Keratinocyte (primary cell): ENCODE data around the gene UBXN7. TPM values are rescaled to one million over a fixed set of nuclear protein-coding genes. Genes with fewer than 3 reads are reported as not detected.
"Not testable (repeated sequence)": the region's sequence is repeated elsewhere in the genome, so short reads cannot be mapped to it uniquely, and the experiment has no call there.

Experiments
- DNase-seq: peaks from one replicate; pipeline ENCODE4 v3.0.0-alpha.2; 2011; ENCODE audit warnings: low read depth, missing footprints, low spot score
- FAIRE-seq: peaks from 2 replicates; lab custom pipeline; 2011; peaks lifted over from hg19 to GRCh38; lab: Jason Lieb, UNC
- H2AFZ ChIP-seq: 2 replicates; pipeline ENCODE4 v1.6.0; 2012; ENCODE audit warnings: low read length, control low read depth, inconsistent platforms; ENCODE audit not compliant: control insufficient read depth
- H3K27ac ChIP-seq: 2 replicates; pipeline ENCODE4 v1.5.1; 2011; ENCODE audit warnings: low read length; ENCODE audit not compliant: control insufficient read depth, insufficient read depth
- H3K27me3 ChIP-seq: 3 replicates; pipeline ENCODE4 v1.6.0; 2011; ENCODE audit warnings: low read length; ENCODE audit not compliant: control insufficient read depth, insufficient read depth; ENCODE audit errors: extremely low read depth
- H3K36me3 ChIP-seq, 2 experiments: 2 replicates in 1 of 2; 3 replicates in 1 of 2; pipeline ENCODE4 v1.5.1; 2011; ENCODE audit warnings: low read length in 2 of 2, mild to moderate bottlenecking in 1 of 2; ENCODE audit not compliant: control insufficient read depth in 2 of 2, insufficient read depth in 2 of 2; ENCODE audit errors: extremely low read depth in 1 of 2
- H3K4me1 ChIP-seq: 3 replicates; pipeline ENCODE4 v1.5.1; 2011; ENCODE audit warnings: low read length; ENCODE audit not compliant: control insufficient read depth, insufficient read depth; ENCODE audit errors: extremely low read depth
- H3K4me2 ChIP-seq: 3 replicates; pipeline ENCODE4 v1.6.0; 2011; ENCODE audit warnings: low read depth, low read length; ENCODE audit not compliant: control insufficient read depth, insufficient read depth; ENCODE audit errors: extremely low read depth
- H3K4me3 ChIP-seq, 3 experiments: fragments of 200-600 bp in 1 of 3; sonication (generic) in 1 of 3; 2 replicates in 2 of 3; 3 replicates in 1 of 3; pipeline ENCODE4 v1.5.1; 2011 to 2016; ENCODE audit warnings: low read length in 3 of 3, mild to moderate bottlenecking in 3 of 3, control low read depth in 2 of 3, inconsistent platforms in 1 of 3, low read depth in 1 of 3, mixed read lengths in 1 of 3, mixed run types in 1 of 3, moderate library complexity in 1 of 3; ENCODE audit not compliant: control insufficient read depth in 2 of 3, insufficient read depth in 2 of 3; ENCODE audit errors: extremely low read depth in 1 of 3
- H3K79me2 ChIP-seq: 2 replicates; pipeline ENCODE4 v1.6.0; 2012; ENCODE audit warnings: low read length; ENCODE audit not compliant: control insufficient read depth, insufficient read depth
- H3K9ac ChIP-seq: 3 replicates; pipeline ENCODE4 v1.6.0; 2011; ENCODE audit warnings: low read length; ENCODE audit not compliant: control insufficient read depth, insufficient read depth; ENCODE audit errors: extremely low read depth
- H3K9me1 ChIP-seq: 3 replicates; pipeline ENCODE4 v1.6.0; 2011; ENCODE audit warnings: low read length; ENCODE audit not compliant: control insufficient read depth, insufficient read depth; ENCODE audit errors: extremely low read depth
- H3K9me3 ChIP-seq: 2 replicates; pipeline ENCODE4 v1.5.1; 2012; ENCODE audit warnings: low read depth, low read length; ENCODE audit not compliant: control insufficient read depth
- H4K20me1 ChIP-seq: 3 replicates; pipeline ENCODE4 v1.6.0; 2011; ENCODE audit warnings: low read length; ENCODE audit not compliant: control insufficient read depth, insufficient read depth; ENCODE audit errors: extremely low read depth
- EZH2 ChIP-seq: IDR thresholded peaks from one replicate; pipeline ENCODE4 v1.6.1; 2012; ENCODE audit warnings: inconsistent platforms, mild to moderate bottlenecking, low read length, moderate library complexity
- dilution Hi-C: fragments of 300-500 bp; cut with MboI; formaldehyde crosslinking; loops from one replicate; pipeline ENCODE4 v1.7.0; 2020; ENCODE audit warnings: low sequenced_read_pairs; ENCODE audit not compliant: extremely low pct_ligation_motif_present
- polyA plus RNA-seq, 5 experiments: library from polyadenylated mRNA; depleted of rRNA in 3 of 5; stranded (reverse) in 3 of 5; stranded (forward) in 1 of 5; unstranded in 1 of 5; fragments of >200 nt; gene quantifications; 1 replicate in 1 of 5; 2 replicates in 3 of 5; 3 replicates in 1 of 5; pipeline versions ENCODE4 v1.2.1 to v1.2.3, GENCODE V29; 2011 to 2012; ENCODE audit warnings: missing spikeins in 2 of 5, low read depth in 1 of 5, low replicate concordance in 1 of 5
- TF ChIP-seq, protein P1 (sequence below), 3 experiments: IDR thresholded peaks in 1 of 3; conservative IDR thresholded peaks in 1 of 3; optimal IDR thresholded peaks in 1 of 3; 2 replicates in 2 of 3; 3 replicates in 1 of 3; pipeline versions ENCODE3 to v1.5.1; 2011; ENCODE audit warnings: low read length in 3 of 3, mild to moderate bottlenecking in 3 of 3, moderate library complexity in 2 of 3, control low read depth in 1 of 3, inconsistent platforms in 1 of 3; ENCODE audit not compliant: insufficient read depth in 2 of 3; ENCODE audit errors: extremely low read depth in 1 of 3

UBXN7 gene
- polyA plus RNA-seq, 1 donor (not counting 4 experiments of a cell fraction or from before 2014, with no cell fraction given), result 19.7 TPM

DNA sequence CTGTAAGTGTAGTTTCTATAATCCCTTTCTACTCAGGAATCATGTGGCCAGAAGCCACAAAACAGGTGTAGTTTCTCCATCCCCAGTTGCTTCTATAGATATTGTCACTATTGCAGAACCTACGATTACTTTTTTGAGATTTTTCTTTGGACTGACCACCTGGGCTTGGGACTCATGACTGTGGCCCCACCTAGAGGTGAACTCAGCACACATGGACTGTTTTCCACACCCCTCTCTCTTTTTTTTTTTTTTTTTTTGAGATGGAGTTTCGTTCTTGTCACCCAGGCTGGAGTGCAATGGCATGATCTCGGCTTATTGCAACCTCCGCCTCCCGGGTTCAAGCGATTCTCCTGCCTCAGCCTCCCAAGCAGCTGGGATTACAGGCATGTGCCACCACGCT, 13.2 kb upstream of the UBXN7 start:
- H3K27ac ChIP-seq, H4K20me1 ChIP-seq, H3K4me1 ChIP-seq, dilution Hi-C loops, H3K9me1 ChIP-seq, H3K36me3 ChIP-seq, H3K9me3 ChIP-seq, H3K9ac ChIP-seq, H3K4me3 ChIP-seq, DNase-seq, H3K27me3 ChIP-seq, H2AFZ ChIP-seq, H3K4me2 ChIP-seq, FAIRE-seq, H3K79me2 ChIP-seq: not testable (repeated sequence)
- TF ChIP-seq, protein P1, sequence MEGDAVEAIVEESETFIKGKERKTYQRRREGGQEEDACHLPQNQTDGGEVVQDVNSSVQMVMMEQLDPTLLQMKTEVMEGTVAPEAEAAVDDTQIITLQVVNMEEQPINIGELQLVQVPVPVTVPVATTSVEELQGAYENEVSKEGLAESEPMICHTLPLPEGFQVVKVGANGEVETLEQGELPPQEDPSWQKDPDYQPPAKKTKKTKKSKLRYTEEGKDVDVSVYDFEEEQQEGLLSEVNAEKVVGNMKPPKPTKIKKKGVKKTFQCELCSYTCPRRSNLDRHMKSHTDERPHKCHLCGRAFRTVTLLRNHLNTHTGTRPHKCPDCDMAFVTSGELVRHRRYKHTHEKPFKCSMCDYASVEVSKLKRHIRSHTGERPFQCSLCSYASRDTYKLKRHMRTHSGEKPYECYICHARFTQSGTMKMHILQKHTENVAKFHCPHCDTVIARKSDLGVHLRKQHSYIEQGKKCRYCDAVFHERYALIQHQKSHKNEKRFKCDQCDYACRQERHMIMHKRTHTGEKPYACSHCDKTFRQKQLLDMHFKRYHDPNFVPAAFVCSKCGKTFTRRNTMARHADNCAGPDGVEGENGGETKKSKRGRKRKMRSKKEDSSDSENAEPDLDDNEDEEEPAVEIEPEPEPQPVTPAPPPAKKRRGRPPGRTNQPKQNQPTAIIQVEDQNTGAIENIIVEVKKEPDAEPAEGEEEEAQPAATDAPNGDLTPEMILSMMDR (optimal IDR thresholded peaks at IDR 0.05 in 1 of 3, IDR thresholded peaks at IDR 0.05 in 1 of 3, conservative IDR thresholded peaks at IDR 0.05 in 1 of 3; ENCODE audit: extremely low read depth in 1 of 3, insufficient read depth in 2 of 3, low read length in 3 of 3), result peak in 2 of 3 experiments; percentile 9 to 13

DNA sequence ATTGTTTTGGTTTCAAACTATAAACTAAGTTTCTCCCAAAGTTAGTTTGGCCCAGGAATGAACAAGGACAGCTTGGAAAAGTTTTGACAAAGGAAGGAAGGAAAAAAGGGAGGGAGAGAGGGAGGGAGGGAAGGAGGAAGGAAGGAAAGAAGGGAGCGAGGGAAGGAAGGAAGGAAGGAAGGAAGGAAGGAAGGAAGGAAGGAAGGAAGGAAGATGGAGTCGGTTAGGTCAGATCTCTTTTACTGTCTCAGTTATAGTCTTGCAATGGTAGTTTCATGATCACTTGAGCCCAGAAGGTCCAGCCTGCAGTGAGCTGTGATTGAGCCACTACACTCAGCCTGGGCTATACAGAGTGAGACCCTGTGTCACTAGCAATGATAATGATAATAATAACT, 12.3 kb upstream of the UBXN7 start:
- Histone ChIP-seq H3K4me2 (no peak overlapping the region), H3K27me3 (no peaks in the 10 kb centered on the region), H3K9ac (no peak overlapping the region), H3K9me1 (no peaks in the 10 kb centered on the region), H3K36me3 (no peaks in the 10 kb centered on the region), H3K27ac (no peak overlapping the region), H3K4me3 (no peak overlapping the region), H3K79me2 (no peaks in the 10 kb centered on the region), H4K20me1 (no peaks in the 10 kb centered on the region), H3K9me3 (no peaks in the 10 kb centered on the region), H3K4me1 (no peaks in the 10 kb centered on the region), H2AFZ (no peak overlapping the region)
- TF ChIP-seq EZH2, result no peak
- TF ChIP-seq, protein P1 (optimal IDR thresholded peaks at IDR 0.05 in 1 of 3, IDR thresholded peaks at IDR 0.05 in 1 of 3, conservative IDR thresholded peaks at IDR 0.05 in 1 of 3; ENCODE audit: extremely low read depth in 1 of 3, insufficient read depth in 2 of 3, low read length in 3 of 3), result no peak
- dilution Hi-C loops, result no loop called here
- FAIRE-seq (no peak), DNase-seq (no peak)
